ENCODE results near the gene AOPEP. TPM values are rescaled to one million over a fixed set of nuclear protein-coding genes. Genes with fewer than 3 reads are reported as not detected.
A peak's percentile ranks its signal among the peaks of the same experiment; 100 is the strongest.

Gene AOPEP
- total and polyA plus RNA-seq, 8 donors, result 73.9 to 407 (median 101) TPM

DNA sequence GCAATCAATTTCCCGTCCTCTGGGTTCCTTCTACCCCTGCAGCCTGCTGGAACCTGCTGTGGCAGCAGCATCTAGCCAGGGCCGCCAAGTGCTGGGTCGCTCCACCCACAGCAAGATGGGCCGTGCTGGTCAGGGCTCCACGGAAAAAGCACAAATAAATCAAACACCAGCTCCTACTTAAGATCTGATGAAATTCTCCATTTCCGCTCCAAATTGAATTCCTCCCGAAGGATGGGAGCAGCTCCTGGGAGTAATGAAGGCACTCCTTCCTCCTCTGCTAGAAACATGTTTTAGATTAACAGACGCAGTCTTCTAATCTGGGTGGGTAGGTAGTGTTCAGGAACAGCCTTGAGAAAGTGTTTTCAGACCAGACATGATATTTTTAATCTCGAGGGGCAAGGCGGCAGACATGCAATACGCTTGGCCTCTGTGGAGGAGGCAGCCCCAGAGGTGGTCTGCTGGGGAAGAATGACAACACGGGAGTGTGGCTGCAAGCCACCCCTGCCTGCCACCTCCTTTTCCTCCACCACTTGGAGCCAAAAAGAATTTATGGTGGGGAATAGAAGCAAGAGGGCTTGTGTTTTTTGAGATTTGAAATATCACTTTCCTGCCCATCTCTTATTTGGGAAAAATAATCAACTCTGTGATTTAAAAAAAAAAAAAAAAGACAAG, 194.1 kb downstream of the AOPEP start:
- WGBS, 5 donors, result 69 to 81% (median 72%) methylated on average over 12 of the region's 12 CpGs
- intact Hi-C loops (cut with DNase I; ENCODE audit: low total_unique reads), result no loop called here

DNA sequence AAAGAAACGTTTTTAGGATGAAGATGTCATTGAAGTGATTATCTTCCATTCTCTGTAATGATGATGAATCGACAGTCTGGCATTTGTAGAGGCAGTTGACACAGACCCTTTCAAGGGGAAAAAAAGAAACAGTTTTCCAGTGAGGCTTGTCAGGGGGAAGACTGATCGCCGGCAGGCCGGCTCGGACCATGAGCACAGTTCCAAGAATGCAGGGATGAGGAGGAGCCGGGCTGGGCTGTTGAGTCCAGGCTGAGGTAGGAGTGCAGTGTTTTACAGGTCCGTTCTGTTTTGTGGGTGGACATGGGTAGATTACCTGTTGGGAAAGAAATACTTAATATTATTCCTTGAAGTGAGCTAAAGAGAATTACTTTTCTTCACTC, 194.6 kb downstream of the AOPEP start:
- H3K9me3 ChIP-seq, result no peaks in the 10 kb centered on the region
- H3K27me3 ChIP-seq, result no peaks in the 10 kb centered on the region
- H3K4me3 ChIP-seq, result no peak overlapping the region
- peaks cover 21 to 56% (median 32%) of the 10 kb centered on the region in 4 donors for H3K4me1 ChIP-seq
- peak in 1 of 2 donors; percentile 77 for DNase-seq
- WGBS, 5 donors, result 47 to 71% (median 70%) methylated on average over 8 of the region's 8 CpGs
- TF ChIP-seq POLR2A (IDR thresholded peaks at IDR 0.05) (no peak), POLR2AphosphoS5 (IDR thresholded peaks at IDR 0.05) (peak in 1 of 3 donors; percentile 22)
- no peaks in the 10 kb centered on the region for H3K36me3 ChIP-seq
- intact Hi-C loops (cut with DNase I; ENCODE audit: low total_unique reads), result no loop called here
- H3K27ac ChIP-seq, result peak overlapping the region in 4 of 5 donors; percentile 76 to 88 (median 82)

More for the DNA sequence above, 194.1 kb downstream of the AOPEP start:
- TF ChIP-seq POLR2A (IDR thresholded peaks at IDR 0.05) (no peak), POLR2AphosphoS5 (IDR thresholded peaks at IDR 0.05) (peak; percentile 5 to 18 (median 14))
- H3K36me3 ChIP-seq, result no peaks in the 10 kb centered on the region
- peak overlapping the region in 1 of 4 donors; percentile 12 for H3K4me3 ChIP-seq
- H3K27ac ChIP-seq, result peak overlapping the region; percentile 54 to 88 (median 77)
- no peaks in the 10 kb centered on the region for H3K9me3 ChIP-seq
- no peaks in the 10 kb centered on the region for H3K27me3 ChIP-seq
- peaks cover 16 to 57% (median 32%) of the 10 kb centered on the region in 4 donors for H3K4me1 ChIP-seq
- peak in 1 of 2 donors; percentile 72 for DNase-seq

DNA sequence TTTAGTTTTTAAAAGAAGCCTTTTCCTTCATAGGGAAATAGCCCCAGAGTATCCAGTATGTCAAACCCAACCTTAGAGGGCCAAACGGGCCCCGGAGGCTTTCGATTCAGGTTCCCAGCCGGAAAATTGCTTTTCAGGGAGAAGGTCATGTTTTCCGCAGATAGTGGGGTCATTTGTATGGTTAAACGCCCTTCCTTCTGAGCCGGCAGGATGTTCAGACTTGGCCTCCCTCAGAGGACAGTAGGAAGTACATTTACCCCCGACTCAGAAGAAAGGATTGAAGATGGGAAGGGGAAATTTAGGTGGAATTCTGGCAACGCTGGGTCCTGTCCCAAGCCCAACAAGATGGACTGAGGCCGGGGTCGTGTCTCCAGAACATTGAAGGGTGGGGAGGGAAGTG, 195.2 kb downstream of the AOPEP start:
- TF ChIP-seq EP300 (IDR thresholded peaks at IDR 0.05), result no peak
- 65 to 77% (median 75%) methylated on average over 11 of the region's 11 CpGs for WGBS, 5 donors
- Histone ChIP-seq H3K27ac (peak overlapping the region; percentile 70 to 88 (median 77)), H3K27me3 (no peaks in the 10 kb centered on the region), H3K9me3 (no peaks in the 10 kb centered on the region), H3K4me3 (no peak overlapping the region), H3K36me3 (no peaks in the 10 kb centered on the region), H3K4me1 (peaks cover 26 to 56% (median 38%) of the 10 kb centered on the region in 4 donors)
- DNase-seq, result no peak
- intact Hi-C loops (cut with DNase I; ENCODE audit: low total_unique reads), result no loop called here

GRCh38 chr9:94922098-94922607, 195.7 kb downstream of the AOPEP start:
- H3K4me3 ChIP-seq, result no peak overlapping the region
- peak in 1 of 2 donors; percentile 80 for DNase-seq
- TF ChIP-seq, protein P1, sequence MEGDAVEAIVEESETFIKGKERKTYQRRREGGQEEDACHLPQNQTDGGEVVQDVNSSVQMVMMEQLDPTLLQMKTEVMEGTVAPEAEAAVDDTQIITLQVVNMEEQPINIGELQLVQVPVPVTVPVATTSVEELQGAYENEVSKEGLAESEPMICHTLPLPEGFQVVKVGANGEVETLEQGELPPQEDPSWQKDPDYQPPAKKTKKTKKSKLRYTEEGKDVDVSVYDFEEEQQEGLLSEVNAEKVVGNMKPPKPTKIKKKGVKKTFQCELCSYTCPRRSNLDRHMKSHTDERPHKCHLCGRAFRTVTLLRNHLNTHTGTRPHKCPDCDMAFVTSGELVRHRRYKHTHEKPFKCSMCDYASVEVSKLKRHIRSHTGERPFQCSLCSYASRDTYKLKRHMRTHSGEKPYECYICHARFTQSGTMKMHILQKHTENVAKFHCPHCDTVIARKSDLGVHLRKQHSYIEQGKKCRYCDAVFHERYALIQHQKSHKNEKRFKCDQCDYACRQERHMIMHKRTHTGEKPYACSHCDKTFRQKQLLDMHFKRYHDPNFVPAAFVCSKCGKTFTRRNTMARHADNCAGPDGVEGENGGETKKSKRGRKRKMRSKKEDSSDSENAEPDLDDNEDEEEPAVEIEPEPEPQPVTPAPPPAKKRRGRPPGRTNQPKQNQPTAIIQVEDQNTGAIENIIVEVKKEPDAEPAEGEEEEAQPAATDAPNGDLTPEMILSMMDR (IDR thresholded peaks at IDR 0.05), result no peak
- no peak for TF ChIP-seq EP300 (IDR thresholded peaks at IDR 0.05)
- peak; percentile 48 to 79 (median 68) for TF ChIP-seq POLR2AphosphoS5 (IDR thresholded peaks at IDR 0.05)
- TF ChIP-seq POLR2A (IDR thresholded peaks at IDR 0.05), result no peak
- H3K27me3 ChIP-seq, result no peaks in the 10 kb centered on the region
- peaks cover 26 to 55% (median 40%) of the 10 kb centered on the region in 4 donors for H3K4me1 ChIP-seq
- intact Hi-C loops (cut with DNase I; ENCODE audit: low total_unique reads), result no loop called here
- H3K9me3 ChIP-seq, result no peaks in the 10 kb centered on the region
- peak overlapping the region; percentile 70 to 88 (median 77) for H3K27ac ChIP-seq
- 23 to 35% (median 25%) methylated on average over 10 of the region's 10 CpGs for WGBS, 5 donors
- no peaks in the 10 kb centered on the region for H3K36me3 ChIP-seq

DNA sequence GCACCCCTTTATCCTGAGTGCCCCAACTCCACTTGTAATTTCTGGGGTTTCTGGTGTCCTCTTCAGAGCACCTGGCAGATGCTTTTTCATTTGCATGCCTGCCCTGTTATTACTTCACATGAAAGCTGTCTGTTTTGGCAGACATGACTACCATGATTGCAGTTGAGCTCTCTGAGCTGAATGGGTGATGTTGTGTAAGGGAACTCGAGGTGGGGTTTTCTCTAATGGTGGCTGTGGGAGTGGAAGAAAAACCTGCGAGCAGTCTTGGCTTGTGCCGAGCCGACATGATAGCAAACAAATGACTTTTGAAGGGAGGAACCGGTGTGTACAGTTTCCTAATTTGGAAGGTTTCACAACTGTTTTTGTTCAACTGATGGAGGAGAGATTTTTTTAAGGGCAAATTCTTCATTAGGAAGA, 196.2 kb downstream of the AOPEP start:
- Histone ChIP-seq H3K4me1 (peaks cover 26 to 55% (median 40%) of the 10 kb centered on the region in 4 donors), H3K27me3 (no peaks in the 10 kb centered on the region), H3K36me3 (no peaks in the 10 kb centered on the region), H3K9me3 (no peaks in the 10 kb centered on the region), H3K27ac (peak overlapping the region; percentile 24 to 88 (median 77)), H3K4me3 (no peak overlapping the region)
- intact Hi-C loops (cut with DNase I; ENCODE audit: low total_unique reads), result no loop called here
- 13 to 56% (median 31%) methylated on average over 5 of the region's 5 CpGs for WGBS, 5 donors
- no peak for DNase-seq
- TF ChIP-seq POLR2AphosphoS5 (IDR thresholded peaks at IDR 0.05) (no peak), EP300 (IDR thresholded peaks at IDR 0.05) (no peak), POLR2A (IDR thresholded peaks at IDR 0.05) (no peak)
- TF ChIP-seq, protein P1 (IDR thresholded peaks at IDR 0.05), result no peak
